Keratinocyte (primary cell): ENCODE data around the gene ZP1. TPM values are rescaled to one million over a fixed set of nuclear protein-coding genes. Genes with fewer than 3 reads are reported as not detected.

ENCODE experiments used
- DNase-seq: peaks from one replicate; pipeline ENCODE4 v3.0.0-alpha.2; 2011; ENCODE audit warnings: low read depth, missing footprints, low spot score
- FAIRE-seq: peaks from 2 replicates; lab custom pipeline; 2011; peaks lifted over from hg19 to GRCh38; lab: Jason Lieb, UNC
- H2AFZ ChIP-seq: 2 replicates; pipeline ENCODE4 v1.6.0; 2012; ENCODE audit warnings: low read length, control low read depth, inconsistent platforms; ENCODE audit not compliant: control insufficient read depth
- H3K27ac ChIP-seq: 2 replicates; pipeline ENCODE4 v1.5.1; 2011; ENCODE audit warnings: low read length; ENCODE audit not compliant: control insufficient read depth, insufficient read depth
- H3K27me3 ChIP-seq: 3 replicates; pipeline ENCODE4 v1.6.0; 2011; ENCODE audit warnings: low read length; ENCODE audit not compliant: control insufficient read depth, insufficient read depth; ENCODE audit errors: extremely low read depth
- H3K36me3 ChIP-seq, 2 experiments: 2 replicates in 1 of 2; 3 replicates in 1 of 2; pipeline ENCODE4 v1.5.1; 2011; ENCODE audit warnings: low read length in 2 of 2, mild to moderate bottlenecking in 1 of 2; ENCODE audit not compliant: control insufficient read depth in 2 of 2, insufficient read depth in 2 of 2; ENCODE audit errors: extremely low read depth in 1 of 2
- H3K4me1 ChIP-seq: 3 replicates; pipeline ENCODE4 v1.5.1; 2011; ENCODE audit warnings: low read length; ENCODE audit not compliant: control insufficient read depth, insufficient read depth; ENCODE audit errors: extremely low read depth
- H3K4me2 ChIP-seq: 3 replicates; pipeline ENCODE4 v1.6.0; 2011; ENCODE audit warnings: low read depth, low read length; ENCODE audit not compliant: control insufficient read depth, insufficient read depth; ENCODE audit errors: extremely low read depth
- H3K4me3 ChIP-seq, 3 experiments: fragments of 200-600 bp in 1 of 3; sonication (generic) in 1 of 3; 2 replicates in 2 of 3; 3 replicates in 1 of 3; pipeline ENCODE4 v1.5.1; 2011 to 2016; ENCODE audit warnings: low read length in 3 of 3, mild to moderate bottlenecking in 3 of 3, control low read depth in 2 of 3, inconsistent platforms in 1 of 3, low read depth in 1 of 3, mixed read lengths in 1 of 3, mixed run types in 1 of 3, moderate library complexity in 1 of 3; ENCODE audit not compliant: control insufficient read depth in 2 of 3, insufficient read depth in 2 of 3; ENCODE audit errors: extremely low read depth in 1 of 3
- H3K79me2 ChIP-seq: 2 replicates; pipeline ENCODE4 v1.6.0; 2012; ENCODE audit warnings: low read length; ENCODE audit not compliant: control insufficient read depth, insufficient read depth
- H3K9ac ChIP-seq: 3 replicates; pipeline ENCODE4 v1.6.0; 2011; ENCODE audit warnings: low read length; ENCODE audit not compliant: control insufficient read depth, insufficient read depth; ENCODE audit errors: extremely low read depth
- H3K9me1 ChIP-seq: 3 replicates; pipeline ENCODE4 v1.6.0; 2011; ENCODE audit warnings: low read length; ENCODE audit not compliant: control insufficient read depth, insufficient read depth; ENCODE audit errors: extremely low read depth
- H3K9me3 ChIP-seq: 2 replicates; pipeline ENCODE4 v1.5.1; 2012; ENCODE audit warnings: low read depth, low read length; ENCODE audit not compliant: control insufficient read depth
- H4K20me1 ChIP-seq: 3 replicates; pipeline ENCODE4 v1.6.0; 2011; ENCODE audit warnings: low read length; ENCODE audit not compliant: control insufficient read depth, insufficient read depth; ENCODE audit errors: extremely low read depth
- EZH2 ChIP-seq: IDR thresholded peaks from one replicate; pipeline ENCODE4 v1.6.1; 2012; ENCODE audit warnings: inconsistent platforms, mild to moderate bottlenecking, low read length, moderate library complexity
- dilution Hi-C: fragments of 300-500 bp; cut with MboI; formaldehyde crosslinking; loops from one replicate; pipeline ENCODE4 v1.7.0; 2020; ENCODE audit warnings: low sequenced_read_pairs; ENCODE audit not compliant: extremely low pct_ligation_motif_present
- polyA plus RNA-seq, 5 experiments: library from polyadenylated mRNA; depleted of rRNA in 3 of 5; stranded (reverse) in 3 of 5; stranded (forward) in 1 of 5; unstranded in 1 of 5; fragments of >200 nt; gene quantifications; 1 replicate in 1 of 5; 2 replicates in 3 of 5; 3 replicates in 1 of 5; pipeline versions ENCODE4 v1.2.1 to v1.2.3, GENCODE V29; 2011 to 2012; ENCODE audit warnings: missing spikeins in 2 of 5, low read depth in 1 of 5, low replicate concordance in 1 of 5
- TF ChIP-seq, protein P1 (sequence below), 3 experiments: IDR thresholded peaks in 1 of 3; conservative IDR thresholded peaks in 1 of 3; optimal IDR thresholded peaks in 1 of 3; 2 replicates in 2 of 3; 3 replicates in 1 of 3; pipeline versions ENCODE3 to v1.5.1; 2011; ENCODE audit warnings: low read length in 3 of 3, mild to moderate bottlenecking in 3 of 3, moderate library complexity in 2 of 3, control low read depth in 1 of 3, inconsistent platforms in 1 of 3; ENCODE audit not compliant: insufficient read depth in 2 of 3; ENCODE audit errors: extremely low read depth in 1 of 3

Gene ZP1
- polyA plus RNA-seq, 1 donor (not counting 4 experiments of a cell fraction or from before 2014, with no cell fraction given): not detected

DNA sequence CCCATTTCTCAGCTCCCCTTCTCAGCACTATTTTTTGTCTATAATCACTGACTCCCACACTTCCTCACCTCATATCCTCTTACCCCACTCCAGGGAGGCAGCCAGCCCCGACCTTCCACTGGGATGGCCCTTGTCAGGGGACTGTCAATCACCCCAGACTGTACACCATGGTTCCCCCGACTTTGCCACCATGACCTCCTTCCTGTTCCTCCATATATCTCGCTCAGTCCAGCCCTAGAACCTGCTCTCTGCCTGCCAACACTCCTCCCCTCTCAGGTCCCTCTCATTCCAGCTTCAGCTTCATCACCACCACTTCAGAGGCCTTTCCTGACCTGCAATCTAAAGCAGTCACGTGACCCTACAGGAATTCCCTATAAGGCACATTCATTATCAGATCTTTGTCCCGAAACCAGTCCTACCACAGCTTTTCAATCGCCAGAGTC lies 22.5 kb downstream of the ZP1 start:
- H3K9me3 ChIP-seq: no peaks in the 10 kb centered on the region
- no peak overlapping the region for H2AFZ ChIP-seq
- H3K27ac ChIP-seq: no peak overlapping the region
- TF ChIP-seq, protein P1, sequence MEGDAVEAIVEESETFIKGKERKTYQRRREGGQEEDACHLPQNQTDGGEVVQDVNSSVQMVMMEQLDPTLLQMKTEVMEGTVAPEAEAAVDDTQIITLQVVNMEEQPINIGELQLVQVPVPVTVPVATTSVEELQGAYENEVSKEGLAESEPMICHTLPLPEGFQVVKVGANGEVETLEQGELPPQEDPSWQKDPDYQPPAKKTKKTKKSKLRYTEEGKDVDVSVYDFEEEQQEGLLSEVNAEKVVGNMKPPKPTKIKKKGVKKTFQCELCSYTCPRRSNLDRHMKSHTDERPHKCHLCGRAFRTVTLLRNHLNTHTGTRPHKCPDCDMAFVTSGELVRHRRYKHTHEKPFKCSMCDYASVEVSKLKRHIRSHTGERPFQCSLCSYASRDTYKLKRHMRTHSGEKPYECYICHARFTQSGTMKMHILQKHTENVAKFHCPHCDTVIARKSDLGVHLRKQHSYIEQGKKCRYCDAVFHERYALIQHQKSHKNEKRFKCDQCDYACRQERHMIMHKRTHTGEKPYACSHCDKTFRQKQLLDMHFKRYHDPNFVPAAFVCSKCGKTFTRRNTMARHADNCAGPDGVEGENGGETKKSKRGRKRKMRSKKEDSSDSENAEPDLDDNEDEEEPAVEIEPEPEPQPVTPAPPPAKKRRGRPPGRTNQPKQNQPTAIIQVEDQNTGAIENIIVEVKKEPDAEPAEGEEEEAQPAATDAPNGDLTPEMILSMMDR (optimal IDR thresholded peaks at IDR 0.05 in 1 of 3, IDR thresholded peaks at IDR 0.05 in 1 of 3, conservative IDR thresholded peaks at IDR 0.05 in 1 of 3; ENCODE audit: extremely low read depth in 1 of 3, insufficient read depth in 2 of 3, low read length in 3 of 3): no peak
- TF ChIP-seq EZH2: no peak
- no peaks in the 10 kb centered on the region for H3K79me2 ChIP-seq
- no peak overlapping the region for H3K9ac ChIP-seq
- no peaks in the 10 kb centered on the region for H3K9me1 ChIP-seq
- H3K36me3 ChIP-seq: peaks cover 0 to 15% of the 10 kb centered on the region in 2 experiments
- no peak overlapping the region for H3K4me3 ChIP-seq
- dilution Hi-C loops: no loop called here
- no peak for FAIRE-seq
- H4K20me1 ChIP-seq: no peaks in the 10 kb centered on the region
- no peak overlapping the region for H3K4me2 ChIP-seq
- no peaks in the 10 kb centered on the region for H3K27me3 ChIP-seq
- no peaks in the 10 kb centered on the region for H3K4me1 ChIP-seq
- no peak for DNase-seq

- FAIRE-seq (no peak), DNase-seq (no peak)
- Histone ChIP-seq H4K20me1 (no peaks in the 10 kb centered on the region), H3K9ac (no peak overlapping the region), H3K4me3 (no peak overlapping the region), H3K9me3 (no peaks in the 10 kb centered on the region), H2AFZ (no peak overlapping the region), H3K27me3 (no peaks in the 10 kb centered on the region), H3K4me2 (no peak overlapping the region), H3K9me1 (no peaks in the 10 kb centered on the region), H3K27ac (no peak overlapping the region), H3K36me3 (peaks cover 2 to 20% of the 10 kb centered on the region in 2 experiments), H3K79me2 (no peaks in the 10 kb centered on the region), H3K4me1 (no peaks in the 10 kb centered on the region)
- dilution Hi-C loops: no loop called here
- TF ChIP-seq, protein P1 (optimal IDR thresholded peaks at IDR 0.05 in 1 of 3, IDR thresholded peaks at IDR 0.05 in 1 of 3, conservative IDR thresholded peaks at IDR 0.05 in 1 of 3; ENCODE audit: extremely low read depth in 1 of 3, insufficient read depth in 2 of 3, low read length in 3 of 3): no peak
- no peak for TF ChIP-seq EZH2
Measured at GRCh38 chr11:60890696-60891095, 23.4 kb downstream of the ZP1 start.
